ENCODE data around the gene ITGB8. TPM values are rescaled to one million over a fixed set of nuclear protein-coding genes. Genes with fewer than 3 reads are reported as not detected.

The ITGB8 gene
- total RNA-seq, 5 donors from 2014 or later (not counting 1 experiment from before 2014, with no cell fraction given), result 0.08 to 0.29 (median 0.16) TPM

- 0% methylated on average over 1 of the region's 4 CpGs for WGBS (ENCODE audit: insufficient coverage)
- CTCF ChIA-PET, result no interaction called here
- H3K4me1 Mint-ChIP-seq, result no peaks in the 10 kb centered on the region
Measured at GRCh38 chr7:20350518-20350951, 19.8 kb downstream of the ITGB8 start.

GRCh38 chr7:20350996-20351692, 20.4 kb downstream of the ITGB8 start:
- ChIA-PET CTCF (interaction anchor here in 1 of 2 donors (0.6 kb wide), 1 partner anchor 474 kb away, joined by 7 read pairs; no protein-coding TSS in a partner anchor), POLR2A (interaction anchor here in 1 of 2 donors (0.5 kb wide), 1 partner anchor 149 kb away, joined by 8 read pairs; no protein-coding TSS in a partner anchor)
- Mint-ChIP-seq H3K9me3 (peaks cover 0 to 4% (median 0%) of the 10 kb centered on the region in 3 donors), H3K27ac (no peak overlapping the region), H3K4me3 (no peak overlapping the region), H3K36me3 (no peaks in the 10 kb centered on the region), H3K27me3 (no peaks in the 10 kb centered on the region), H3K4me1 (no peaks in the 10 kb centered on the region)
- H3K4me1 ChIP-seq (ENCODE audit: control insufficient read depth in 1 of 2, extremely low read depth in 1 of 2, insufficient read depth in 2 of 2, low read length in 2 of 2), result no peaks in the 10 kb centered on the region
- no peak overlapping the region for H3K27ac ChIP-seq (ENCODE audit: low read length)
- WGBS (ENCODE audit: insufficient coverage), result no CpG with 5 or more reads among the region's 1 CpG
- ATAC-seq (replicated peaks in 1 of 4) (no peak), DNase-seq (no peak)
- H3K9me3 ChIP-seq, result no peaks in the 10 kb centered on the region
- no peaks in the 10 kb centered on the region for H3K36me3 ChIP-seq (ENCODE audit: control insufficient read depth in 2 of 2, extremely low read depth in 1 of 2, insufficient read depth in 1 of 2, low read length in 1 of 2)
- no peaks in the 10 kb centered on the region for H3K27me3 ChIP-seq (replicated peaks in 1 of 2; ENCODE audit: control insufficient read depth in 2 of 2, extremely low read depth in 1 of 2, insufficient read depth in 2 of 2, low read length in 1 of 2)
- H3K4me3 ChIP-seq (ENCODE audit: control insufficient read depth in 1 of 2, extremely low read depth in 1 of 2, low read length in 1 of 2), result no peak overlapping the region

More at GRCh38 chr7:20350518-20350951, 19.8 kb downstream of the ITGB8 start:
- H3K9me3 Mint-ChIP-seq, result peaks cover 0 to 4% (median 0%) of the 10 kb centered on the region in 3 donors
- ATAC-seq (replicated peaks in 1 of 4) (no peak), DNase-seq (no peak)
- Histone ChIP-seq H3K4me3 (ENCODE audit: control insufficient read depth in 1 of 2, extremely low read depth in 1 of 2, low read length in 1 of 2) (no peak overlapping the region), H3K27me3 (replicated peaks in 1 of 2; ENCODE audit: control insufficient read depth in 2 of 2, extremely low read depth in 1 of 2, insufficient read depth in 2 of 2, low read length in 1 of 2) (no peaks in the 10 kb centered on the region), H3K9me3 (no peaks in the 10 kb centered on the region), H3K27ac (ENCODE audit: low read length) (no peak overlapping the region), H3K4me1 (ENCODE audit: control insufficient read depth in 1 of 2, extremely low read depth in 1 of 2, insufficient read depth in 2 of 2, low read length in 2 of 2) (no peaks in the 10 kb centered on the region), H3K36me3 (ENCODE audit: control insufficient read depth in 2 of 2, extremely low read depth in 1 of 2, insufficient read depth in 1 of 2, low read length in 1 of 2) (no peaks in the 10 kb centered on the region)
- H3K27ac Mint-ChIP-seq, result no peak overlapping the region
- POLR2A ChIA-PET, result interaction anchor here in 1 of 2 donors (0.5 kb wide), 1 partner anchor 149 kb away, joined by 8 read pairs; no protein-coding TSS in a partner anchor
- H3K36me3 Mint-ChIP-seq, result no peaks in the 10 kb centered on the region
- H3K4me3 Mint-ChIP-seq, result no peak overlapping the region
- no peaks in the 10 kb centered on the region for H3K27me3 Mint-ChIP-seq

- no peak for ATAC-seq (replicated peaks in 1 of 4)
- DNase-seq, result no peak
- Mint-ChIP-seq H3K9me3 (peaks cover 0 to 4% (median 0%) of the 10 kb centered on the region in 3 donors), H3K27ac (no peak overlapping the region), H3K36me3 (no peaks in the 10 kb centered on the region), H3K4me1 (no peaks in the 10 kb centered on the region), H3K27me3 (no peaks in the 10 kb centered on the region), H3K4me3 (no peak overlapping the region)
- ChIA-PET CTCF (interaction anchor here in 1 of 2 donors (0.6 kb wide), 1 partner anchor 473 kb away, joined by 7 read pairs; no protein-coding TSS in a partner anchor), POLR2A (no interaction called here)
- H3K9me3 ChIP-seq, result no peaks in the 10 kb centered on the region
- no peak overlapping the region for H3K4me3 ChIP-seq (ENCODE audit: control insufficient read depth in 1 of 2, extremely low read depth in 1 of 2, low read length in 1 of 2)
- WGBS (ENCODE audit: insufficient coverage), result no CpG with 5 or more reads among the region's 1 CpG
- no peak overlapping the region for H3K27ac ChIP-seq (ENCODE audit: low read length)
- H3K27me3 ChIP-seq (replicated peaks in 1 of 2; ENCODE audit: control insufficient read depth in 2 of 2, extremely low read depth in 1 of 2, insufficient read depth in 2 of 2, low read length in 1 of 2), result no peaks in the 10 kb centered on the region
- H3K36me3 ChIP-seq (ENCODE audit: control insufficient read depth in 2 of 2, extremely low read depth in 1 of 2, insufficient read depth in 1 of 2, low read length in 1 of 2), result no peaks in the 10 kb centered on the region
- no peaks in the 10 kb centered on the region for H3K4me1 ChIP-seq (ENCODE audit: control insufficient read depth in 1 of 2, extremely low read depth in 1 of 2, insufficient read depth in 2 of 2, low read length in 2 of 2)
Measured at GRCh38 chr7:20351901-20352300, 21.2 kb downstream of the ITGB8 start.

- no peaks in the 10 kb centered on the region for H3K4me1 Mint-ChIP-seq
- Histone ChIP-seq H3K9me3 (no peaks in the 10 kb centered on the region), H3K4me1 (ENCODE audit: control insufficient read depth in 1 of 2, extremely low read depth in 1 of 2, insufficient read depth in 2 of 2, low read length in 2 of 2) (no peaks in the 10 kb centered on the region), H3K4me3 (ENCODE audit: control insufficient read depth in 1 of 2, extremely low read depth in 1 of 2, low read length in 1 of 2) (no peak overlapping the region), H3K36me3 (ENCODE audit: control insufficient read depth in 2 of 2, extremely low read depth in 1 of 2, insufficient read depth in 1 of 2, low read length in 1 of 2) (no peaks in the 10 kb centered on the region), H3K27ac (ENCODE audit: low read length) (no peak overlapping the region), H3K27me3 (replicated peaks in 1 of 2; ENCODE audit: control insufficient read depth in 2 of 2, extremely low read depth in 1 of 2, insufficient read depth in 2 of 2, low read length in 1 of 2) (no peaks in the 10 kb centered on the region)
- no peak overlapping the region for H3K4me3 Mint-ChIP-seq
- no CpG with 5 or more reads among the region's 4 CpGs for WGBS (ENCODE audit: insufficient coverage)
- ChIA-PET POLR2A (no interaction called here), CTCF (no interaction called here)
- no peaks in the 10 kb centered on the region for H3K36me3 Mint-ChIP-seq
- H3K27me3 Mint-ChIP-seq, result no peaks in the 10 kb centered on the region
- no peaks in the 10 kb centered on the region for H3K9me3 Mint-ChIP-seq
- ATAC-seq (replicated peaks in 1 of 4) (no peak), DNase-seq (no peak)
- H3K27ac Mint-ChIP-seq, result no peak overlapping the region
Measured at GRCh38 chr7:20352573-20353306, 22.0 kb downstream of the ITGB8 start.

- ChIA-PET POLR2A (no interaction called here), CTCF (no interaction called here)
- Histone ChIP-seq H3K36me3 (ENCODE audit: control insufficient read depth in 2 of 2, extremely low read depth in 1 of 2, insufficient read depth in 1 of 2, low read length in 1 of 2) (no peaks in the 10 kb centered on the region), H3K27ac (ENCODE audit: low read length) (no peak overlapping the region), H3K4me1 (ENCODE audit: control insufficient read depth in 1 of 2, extremely low read depth in 1 of 2, insufficient read depth in 2 of 2, low read length in 2 of 2) (no peaks in the 10 kb centered on the region), H3K27me3 (replicated peaks in 1 of 2; ENCODE audit: control insufficient read depth in 2 of 2, extremely low read depth in 1 of 2, insufficient read depth in 2 of 2, low read length in 1 of 2) (no peaks in the 10 kb centered on the region), H3K9me3 (no peaks in the 10 kb centered on the region), H3K4me3 (ENCODE audit: control insufficient read depth in 1 of 2, extremely low read depth in 1 of 2, low read length in 1 of 2) (no peak overlapping the region)
- H3K27me3 Mint-ChIP-seq, result no peaks in the 10 kb centered on the region
- no peaks in the 10 kb centered on the region for H3K36me3 Mint-ChIP-seq
- 62% methylated on average over 2 of the region's 9 CpGs for WGBS (ENCODE audit: insufficient coverage)
- no peak overlapping the region for H3K4me3 Mint-ChIP-seq
- DNase-seq (no peak), ATAC-seq (replicated peaks in 1 of 4) (no peak)
- no peaks in the 10 kb centered on the region for H3K9me3 Mint-ChIP-seq
- H3K27ac Mint-ChIP-seq, result no peak overlapping the region
- H3K4me1 Mint-ChIP-seq, result no peaks in the 10 kb centered on the region
Measured at GRCh38 chr7:20354610-20355528, 24.2 kb downstream of the ITGB8 start.

GRCh38 chr7:20358106-20358505, 27.4 kb downstream of the ITGB8 start:
- H3K4me3 Mint-ChIP-seq, result no peak overlapping the region
- no peak overlapping the region for H3K27ac ChIP-seq (ENCODE audit: low read length)
- no peaks in the 10 kb centered on the region for H3K4me1 Mint-ChIP-seq
- no peaks in the 10 kb centered on the region for H3K27me3 Mint-ChIP-seq
- H3K9me3 ChIP-seq, result no peaks in the 10 kb centered on the region
- ChIA-PET POLR2A (no interaction called here), CTCF (no interaction called here)
- no peaks in the 10 kb centered on the region for H3K36me3 ChIP-seq (ENCODE audit: control insufficient read depth in 2 of 2, extremely low read depth in 1 of 2, insufficient read depth in 1 of 2, low read length in 1 of 2)
- no peaks in the 10 kb centered on the region for H3K9me3 Mint-ChIP-seq
- no peak for ATAC-seq (replicated peaks in 1 of 4)
- no peak overlapping the region for H3K27ac Mint-ChIP-seq
- H3K4me1 ChIP-seq (ENCODE audit: control insufficient read depth in 1 of 2, extremely low read depth in 1 of 2, insufficient read depth in 2 of 2, low read length in 2 of 2), result no peaks in the 10 kb centered on the region
- H3K4me3 ChIP-seq (ENCODE audit: control insufficient read depth in 1 of 2, extremely low read depth in 1 of 2, low read length in 1 of 2), result no peak overlapping the region
- no CpG with 5 or more reads among the region's 3 CpGs for WGBS (ENCODE audit: insufficient coverage)
- no peak for DNase-seq
- no peaks in the 10 kb centered on the region for H3K36me3 Mint-ChIP-seq
- no peaks in the 10 kb centered on the region for H3K27me3 ChIP-seq (replicated peaks in 1 of 2; ENCODE audit: control insufficient read depth in 2 of 2, extremely low read depth in 1 of 2, insufficient read depth in 2 of 2, low read length in 1 of 2)
